Left ventricle myocardium inferior (tissue), 1 donor: ENCODE measurements around the gene NAV2. TPM values are rescaled to one million over a fixed set of nuclear protein-coding genes. Genes with fewer than 3 reads are reported as not detected.

ENCODE experiments used
- DNase-seq: peaks from one replicate; pipeline ENCODE4 v3.0.0-alpha.2; 2020
- H3K27ac ChIP-seq: fragments of 200-600 bp; replicated peaks from 2 replicates; pipeline ENCODE4 v1.8.0; 2021
- H3K27me3 ChIP-seq: fragments of 200-600 bp; 2 replicates; pipeline ENCODE4 v1.8.0; 2021; ENCODE audit warnings: low read depth
- H3K36me3 ChIP-seq: fragments of 200-600 bp; 2 replicates; pipeline ENCODE4 v1.8.0; 2021
- H3K4me1 ChIP-seq: fragments of 200-600 bp; 2 replicates; pipeline ENCODE4 v1.8.0; 2021
- H3K4me3 ChIP-seq: fragments of 200-600 bp; 2 replicates; pipeline ENCODE4 v1.8.0; 2021; ENCODE audit warnings: mild to moderate bottlenecking, moderate library complexity
- H3K9me3 ChIP-seq: fragments of 200-600 bp; replicated peaks from 2 replicates; pipeline ENCODE4 v1.8.0; 2021
- intact Hi-C: fragments of 100-400 bp; cut with micrococcal nuclease; formaldehyde crosslinking; loops from one replicate; pipeline ENCODE4 v1.11.0; 2022
- total RNA-seq: library from RNA; stranded (reverse); fragmentation: NEBNext Ultra II Directional; extraction: Animal tissue kit (Norgen Biotek cat#: 25700); gene quantifications from one replicate; pipeline ENCODE4 v1.2.1, GENCODE V29; 2021
- TF ChIP-seq, protein P1 (sequence below): fragments of 200-600 bp; IDR thresholded peaks from 2 replicates; pipeline ENCODE4 v1.8.0; 2021; ENCODE audit warnings: antibody characterized with exemption, mild to moderate bottlenecking, borderline replicate concordance
- donor health status: DM: no; HTN: yes; CAD: no; lungs with severe emphysema.

The NAV2 gene
- total RNA-seq, 1 donor from 2014 or later = 14.3 TPM

DNA sequence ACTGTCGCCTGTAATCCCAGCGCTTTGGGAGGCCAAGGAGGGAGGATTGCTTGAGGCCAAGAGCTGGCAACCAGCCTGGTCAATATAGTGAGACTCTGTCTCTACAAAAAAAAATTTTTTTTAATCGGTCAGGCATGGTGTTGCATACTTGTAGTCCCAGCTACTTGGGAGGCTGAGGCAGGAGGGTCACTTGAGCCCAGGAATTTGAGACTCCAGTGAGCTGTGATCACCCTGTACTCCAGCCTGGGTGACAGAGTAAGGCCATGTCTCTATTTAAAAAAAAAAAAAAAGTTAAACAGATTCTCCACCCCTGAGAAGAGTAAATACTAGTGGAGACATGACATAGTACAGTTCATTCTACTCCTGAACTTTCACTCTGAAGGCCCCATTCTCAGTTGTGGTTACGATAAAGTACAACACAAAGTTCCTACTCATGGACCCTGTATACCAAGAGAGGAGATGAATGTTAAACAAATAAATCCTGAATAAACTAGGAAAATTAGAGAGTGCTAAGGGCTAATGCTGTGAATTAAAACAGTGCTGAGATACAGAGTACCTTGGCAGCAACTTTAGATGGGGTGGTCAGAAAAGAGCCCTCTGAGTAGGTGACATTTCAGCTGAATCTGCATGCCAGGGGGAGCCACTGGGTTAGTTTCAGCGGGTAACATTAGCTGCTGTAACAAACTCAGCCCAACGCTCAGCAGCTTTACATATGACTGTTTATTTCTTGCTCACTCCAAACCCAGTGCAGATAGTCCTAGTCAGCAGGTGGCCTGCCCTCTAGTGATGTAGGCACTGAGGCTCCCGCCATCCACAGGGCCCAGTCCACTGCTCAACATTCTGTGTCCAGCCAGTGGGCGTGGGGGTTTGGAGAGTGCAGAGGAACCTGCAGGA is 372.5 kb downstream of the NAV2 start:
- intact Hi-C loops = no loop called here
- Histone ChIP-seq H3K36me3 (peaks cover 60% of the 10 kb centered on the region), H3K9me3 (no peaks in the 10 kb centered on the region), H3K27me3 (no peaks in the 10 kb centered on the region), H3K4me3 (no peak overlapping the region), H3K4me1 (peaks cover 17% of the 10 kb centered on the region), H3K27ac (no peak overlapping the region)
- TF ChIP-seq, protein P1, sequence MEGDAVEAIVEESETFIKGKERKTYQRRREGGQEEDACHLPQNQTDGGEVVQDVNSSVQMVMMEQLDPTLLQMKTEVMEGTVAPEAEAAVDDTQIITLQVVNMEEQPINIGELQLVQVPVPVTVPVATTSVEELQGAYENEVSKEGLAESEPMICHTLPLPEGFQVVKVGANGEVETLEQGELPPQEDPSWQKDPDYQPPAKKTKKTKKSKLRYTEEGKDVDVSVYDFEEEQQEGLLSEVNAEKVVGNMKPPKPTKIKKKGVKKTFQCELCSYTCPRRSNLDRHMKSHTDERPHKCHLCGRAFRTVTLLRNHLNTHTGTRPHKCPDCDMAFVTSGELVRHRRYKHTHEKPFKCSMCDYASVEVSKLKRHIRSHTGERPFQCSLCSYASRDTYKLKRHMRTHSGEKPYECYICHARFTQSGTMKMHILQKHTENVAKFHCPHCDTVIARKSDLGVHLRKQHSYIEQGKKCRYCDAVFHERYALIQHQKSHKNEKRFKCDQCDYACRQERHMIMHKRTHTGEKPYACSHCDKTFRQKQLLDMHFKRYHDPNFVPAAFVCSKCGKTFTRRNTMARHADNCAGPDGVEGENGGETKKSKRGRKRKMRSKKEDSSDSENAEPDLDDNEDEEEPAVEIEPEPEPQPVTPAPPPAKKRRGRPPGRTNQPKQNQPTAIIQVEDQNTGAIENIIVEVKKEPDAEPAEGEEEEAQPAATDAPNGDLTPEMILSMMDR = no peak
- DNase-seq = no peak

GRCh38 chr11:20085918-20086317 is 373.3 kb downstream of the NAV2 start:
- Histone ChIP-seq H3K4me3 (no peak overlapping the region), H3K4me1 (peaks cover 25% of the 10 kb centered on the region), H3K27me3 (no peaks in the 10 kb centered on the region), H3K27ac (no peak overlapping the region), H3K36me3 (peaks cover 55% of the 10 kb centered on the region), H3K9me3 (no peaks in the 10 kb centered on the region)
- DNase-seq = no peak
- TF ChIP-seq, protein P1 = no peak
- intact Hi-C loops = no loop called here

DNA sequence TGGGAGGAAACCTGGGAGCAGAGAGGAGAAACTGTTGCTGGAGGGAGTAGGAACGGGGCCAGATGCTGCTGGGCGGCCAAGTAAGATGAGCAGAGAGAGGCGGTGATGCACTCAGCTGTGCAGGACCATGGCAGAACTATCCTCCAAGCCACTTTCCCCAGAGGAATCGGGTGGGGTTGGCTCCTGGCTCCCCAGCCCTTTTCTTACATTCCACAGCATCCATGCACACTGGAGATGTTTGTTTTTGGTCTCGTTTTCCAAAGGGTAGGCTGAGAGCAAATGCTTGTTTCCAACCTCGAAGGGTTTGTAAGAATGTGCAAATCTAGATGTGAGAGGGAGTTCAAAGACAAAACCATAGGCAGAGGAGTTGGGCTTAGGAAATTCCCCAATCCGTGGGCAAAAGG is 374.5 kb downstream of the NAV2 start:
- no peak for DNase-seq
- TF ChIP-seq, protein P1 = no peak
- Histone ChIP-seq H3K4me3 (no peak overlapping the region), H3K27ac (no peak overlapping the region), H3K4me1 (peaks cover 27% of the 10 kb centered on the region), H3K9me3 (no peaks in the 10 kb centered on the region), H3K36me3 (peaks cover 60% of the 10 kb centered on the region), H3K27me3 (no peaks in the 10 kb centered on the region)
- intact Hi-C loops = no loop called here

DNA sequence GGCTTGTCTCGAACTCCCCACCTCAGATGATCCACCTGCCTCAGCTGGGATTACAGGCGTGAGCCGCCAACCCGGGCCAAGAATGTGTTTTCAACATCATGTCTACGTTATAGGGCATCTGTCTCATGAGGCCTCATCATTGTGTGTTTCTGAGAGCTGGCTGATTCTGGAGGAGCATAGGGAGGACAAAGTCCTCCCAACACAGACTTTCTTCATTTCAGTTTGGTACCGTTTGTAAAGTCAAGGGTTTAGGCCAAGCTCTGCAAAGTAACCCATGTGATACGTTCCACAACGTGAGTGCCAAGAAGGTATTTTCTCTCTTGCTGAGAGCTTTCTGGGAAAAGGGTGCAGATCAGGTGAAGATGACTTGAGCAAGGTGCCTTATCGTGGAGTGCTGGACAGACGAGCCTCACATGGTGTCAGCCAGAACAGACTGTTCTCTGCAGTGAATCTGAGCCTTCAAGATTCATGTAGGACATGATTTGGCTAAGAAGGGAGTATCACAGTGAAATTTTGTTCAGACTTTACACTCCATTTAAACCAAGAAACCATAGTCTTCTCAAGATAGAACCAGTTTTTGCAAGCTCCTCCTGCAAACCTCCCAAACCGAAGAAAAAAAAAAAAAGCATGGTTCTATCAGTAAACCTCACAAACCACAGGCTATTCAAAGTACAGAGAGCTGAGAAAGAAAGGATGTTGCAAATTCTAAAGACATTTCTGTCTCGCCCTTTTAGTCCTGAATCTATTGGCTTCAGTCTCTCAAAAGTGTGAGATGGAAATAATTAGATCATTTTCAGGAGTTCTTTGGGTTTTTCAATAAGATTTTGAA is 376.0 kb downstream of the NAV2 start:
- no peak overlapping the region for H3K4me3 ChIP-seq
- intact Hi-C loops = no loop called here
- DNase-seq = no peak
- no peaks in the 10 kb centered on the region for H3K27me3 ChIP-seq
- H3K9me3 ChIP-seq = no peaks in the 10 kb centered on the region
- H3K36me3 ChIP-seq = peaks cover 60% of the 10 kb centered on the region
- H3K4me1 ChIP-seq = peaks cover 27% of the 10 kb centered on the region
- TF ChIP-seq, protein P1 = no peak
- peak overlapping the region; percentile 18 for H3K27ac ChIP-seq

DNA sequence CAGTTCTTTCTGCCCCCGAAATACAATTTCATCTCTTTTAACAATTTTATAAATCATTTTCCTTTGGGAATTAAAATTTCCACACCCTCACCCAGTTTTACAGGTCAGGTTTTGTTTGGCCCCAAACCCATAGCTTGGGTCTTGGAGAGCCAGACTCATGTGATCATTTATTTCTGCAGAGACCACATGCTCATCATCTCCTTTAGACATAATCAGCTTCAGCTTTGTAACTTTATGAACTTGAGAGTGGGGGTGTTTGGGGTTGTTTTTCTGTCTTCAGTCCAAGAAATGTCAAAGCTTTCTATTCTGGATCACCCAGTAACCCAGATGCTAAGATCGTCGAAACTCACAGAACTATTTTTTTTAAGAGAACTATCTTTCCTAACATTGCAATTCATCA is 376.7 kb downstream of the NAV2 start:
- DNase-seq = no peak
- Histone ChIP-seq H3K4me1 (peaks cover 27% of the 10 kb centered on the region), H3K27ac (peak overlapping the region; percentile 69), H3K4me3 (no peak overlapping the region), H3K36me3 (peaks cover 57% of the 10 kb centered on the region), H3K9me3 (no peaks in the 10 kb centered on the region), H3K27me3 (no peaks in the 10 kb centered on the region)
- TF ChIP-seq, protein P1 = no peak
- intact Hi-C loops = no loop called here
